H9 (cell line): ENCODE measurements around the gene SKAP1. TPM values are rescaled to one million over a fixed set of nuclear protein-coding genes. Genes with fewer than 3 reads are reported as not detected.

ENCODE experiments used
- DNase-seq: peaks from one replicate; pipeline ENCODE4 v3.0.0-alpha.2; 2017
- H2AFZ ChIP-seq: one replicate; pipeline ENCODE4 v1.6.1; 2013; ENCODE audit warnings: mild to moderate bottlenecking, low read length, control low read depth, moderate library complexity
- H2AK5ac ChIP-seq: 2 replicates; pipeline ENCODE4 v1.6.1; 2013; ENCODE audit warnings: low read length, control low read depth, mixed read lengths; ENCODE audit not compliant: insufficient read length
- H2BK120ac ChIP-seq: one replicate; pipeline ENCODE4 v1.6.1; 2013; ENCODE audit warnings: low read depth, mild to moderate bottlenecking, low read length, control low read depth, inconsistent platforms; ENCODE audit not compliant: poor library complexity, severe bottlenecking
- H2BK12ac ChIP-seq: 2 replicates; pipeline ENCODE4 v1.6.1; 2013; ENCODE audit warnings: low read length, control low read depth, mixed read lengths, low read depth; ENCODE audit not compliant: insufficient read length
- H2BK15ac ChIP-seq: 2 replicates; pipeline ENCODE4 v1.6.1; 2013; ENCODE audit warnings: low read depth, low read length, control low read depth
- H2BK20ac ChIP-seq: one replicate; pipeline ENCODE4 v1.6.1; 2013; ENCODE audit warnings: low read depth, mild to moderate bottlenecking, low read length, control low read depth, inconsistent platforms; ENCODE audit not compliant: poor library complexity, severe bottlenecking
- H2BK5ac ChIP-seq: 2 replicates; pipeline ENCODE4 v1.6.1; 2013; ENCODE audit warnings: low read length, control low read depth, mixed read lengths; ENCODE audit not compliant: insufficient read length
- H3K14ac ChIP-seq: 2 replicates; pipeline ENCODE4 v1.6.1; 2013; ENCODE audit warnings: low read length, control low read depth; ENCODE audit not compliant: insufficient read depth
- H3K18ac ChIP-seq: 2 replicates; pipeline ENCODE4 v1.6.1; 2013; ENCODE audit warnings: low read depth, mild to moderate bottlenecking, mixed read lengths, low read length, control low read depth; ENCODE audit not compliant: insufficient read length
- H3K23ac ChIP-seq: 2 replicates; pipeline ENCODE4 v1.6.1; 2013; ENCODE audit warnings: low read length, control low read depth, mixed read lengths, low read depth; ENCODE audit not compliant: insufficient read length
- H3K23me2 ChIP-seq: 2 replicates; pipeline ENCODE4 v1.6.1; 2013; ENCODE audit warnings: low read depth, mild to moderate bottlenecking, mixed read lengths, low read length, control low read depth; ENCODE audit not compliant: insufficient read length, poor library complexity, severe bottlenecking
- H3K27ac ChIP-seq: 2 replicates; pipeline ENCODE4 v1.5.1; 2013; ENCODE audit warnings: low read length, control low read depth, mixed read lengths, low read depth; ENCODE audit not compliant: insufficient read length
- H3K27me3 ChIP-seq: 2 replicates; pipeline ENCODE4 v1.6.1; 2013; ENCODE audit warnings: low read length, control low read depth, inconsistent platforms; ENCODE audit not compliant: insufficient read depth
- H3K4ac ChIP-seq: 2 replicates; pipeline ENCODE4 v1.6.1; 2013; ENCODE audit warnings: low read depth, mild to moderate bottlenecking, control low read depth, inconsistent platforms, low read length, moderate library complexity
- H3K4me1 ChIP-seq: 2 replicates; pipeline ENCODE4 v1.6.1; 2013; ENCODE audit warnings: low read length, control low read depth, inconsistent platforms; ENCODE audit not compliant: insufficient read depth
- H3K4me2 ChIP-seq: 2 replicates; pipeline ENCODE4 v1.6.1; 2013; ENCODE audit warnings: low read length, control low read depth, mixed read lengths; ENCODE audit not compliant: insufficient read length, insufficient read depth
- H3K56ac ChIP-seq: 2 replicates; pipeline ENCODE4 v1.6.1; 2013; ENCODE audit warnings: low read depth, mild to moderate bottlenecking, mixed read lengths, low read length, control low read depth; ENCODE audit not compliant: insufficient read length
- H3K79me1 ChIP-seq: 2 replicates; pipeline ENCODE4 v1.6.1; 2013; ENCODE audit warnings: low read depth, mild to moderate bottlenecking, moderate library complexity, low read length, control low read depth, inconsistent platforms; ENCODE audit not compliant: insufficient read depth, poor library complexity, severe bottlenecking
- H3K79me2 ChIP-seq: 2 replicates; pipeline ENCODE4 v1.6.1; 2013; ENCODE audit warnings: low read length, control low read depth, inconsistent platforms; ENCODE audit not compliant: insufficient read depth
- H3K9ac ChIP-seq: 2 replicates; pipeline ENCODE4 v1.6.1; 2013; ENCODE audit warnings: low read length, control low read depth, mixed read lengths; ENCODE audit not compliant: insufficient read length; ENCODE audit errors: extremely low read depth
- H3K9me3 ChIP-seq: one replicate; pipeline ENCODE4 v1.6.1; 2013; ENCODE audit warnings: low read depth, low read length, inconsistent platforms; ENCODE audit not compliant: control insufficient read depth
- H3T11ph ChIP-seq: one replicate; pipeline ENCODE4 v1.6.1; 2013; ENCODE audit warnings: mild to moderate bottlenecking, low read length, control low read depth, inconsistent platforms
- H4K20me1 ChIP-seq: one replicate; pipeline ENCODE4 v1.6.1; 2013; ENCODE audit not compliant: control insufficient read depth, insufficient read length, insufficient read depth
- H4K5ac ChIP-seq: 2 replicates; pipeline ENCODE4 v1.6.1; 2013; ENCODE audit warnings: low read depth, mild to moderate bottlenecking, mixed read lengths, low read length, control low read depth; ENCODE audit not compliant: insufficient read length
- H4K8ac ChIP-seq: replicated peaks from 2 replicates; pipeline ENCODE4 v1.6.1; 2013; ENCODE audit warnings: low read length, control low read depth, mixed read lengths, low read depth; ENCODE audit not compliant: insufficient read length
- H4K91ac ChIP-seq: 2 replicates; pipeline ENCODE4 v1.6.1; 2013; ENCODE audit warnings: low read depth, mild to moderate bottlenecking, moderate library complexity, mixed read lengths, low read length, control low read depth; ENCODE audit not compliant: insufficient read length
- H3K27ac Mint-ChIP-seq, 3 experiments: 2 replicates in 2 of 3; 3 replicates in 1 of 3; pipeline ENCODE4 v1.8.0; 2020 to 2021; ENCODE audit warnings: mixed read lengths in 3 of 3, mild to moderate bottlenecking in 1 of 3, moderate library complexity in 1 of 3
- H3K27me3 Mint-ChIP-seq: 2 replicates; pipeline ENCODE4 v1.8.0; 2021; ENCODE audit warnings: low read depth, mild to moderate bottlenecking, moderate library complexity, mixed read lengths
- H3K36me3 Mint-ChIP-seq, 3 experiments: 2 replicates in 2 of 3; 3 replicates in 1 of 3; pipeline ENCODE4 v1.8.0; 2020 to 2021; ENCODE audit warnings: low read depth in 3 of 3, mixed read lengths in 3 of 3; ENCODE audit not compliant: insufficient read depth in 1 of 3
- H3K4me1 Mint-ChIP-seq, 2 experiments: 2 replicates each; pipeline ENCODE4 v1.8.0; 2020; ENCODE audit warnings: mixed read lengths in 2 of 2
- H3K4me3 Mint-ChIP-seq, 2 experiments: 2 replicates in 1 of 2; 3 replicates in 1 of 2; pipeline ENCODE4 v1.8.0; 2020 to 2021; ENCODE audit warnings: mild to moderate bottlenecking in 2 of 2, mixed read lengths in 2 of 2, moderate library complexity in 1 of 2
- H3K9me3 Mint-ChIP-seq, 2 experiments: 2 replicates in 1 of 2; 3 replicates in 1 of 2; pipeline ENCODE4 v1.8.0; 2020; ENCODE audit warnings: mild to moderate bottlenecking in 2 of 2, mixed read lengths in 2 of 2, moderate library complexity in 1 of 2
- CTCF ChIP-seq: fragments of 200-600 bp; sonication (generic); conservative IDR thresholded peaks from 3 replicates; pipeline ENCODE4 v1.8.0; 2021; ENCODE audit warnings: antibody characterized with exemption, mild to moderate bottlenecking
- WGBS: extraction: QIAGEN DNeasy Blood & Tissue Kit; methylation state at CpG from one replicate; pipeline ENCODE4 v1.1.7; 2013; ENCODE audit warnings: missing lambda C conversion rate, low lambda C conversion rate, mixed read lengths; ENCODE audit not compliant: insufficient read length; ENCODE audit errors: extremely low coverage; 5-methylcytosine and 5-hydroxymethylcytosine counted together
- total RNA-seq: library from RNA; stranded (reverse); gene quantifications from 2 replicates; pipeline ENCODE4 v1.2.1, GENCODE V29; 2021

SKAP1 gene
- total RNA-seq, 1 experiment from 2014 or later, result not detected

GRCh38 chr17:48153691-48154358 lies 276.2 kb downstream of the SKAP1 start:
- WGBS, result no CpG with 5 or more reads among the region's 6 CpGs
- Histone ChIP-seq H3T11ph (no peak overlapping the region), H3K23me2 (no peaks in the 10 kb centered on the region), H2BK120ac (no peak overlapping the region), H4K91ac (no peak overlapping the region), H2BK15ac (no peak overlapping the region), H3K79me2 (no peaks in the 10 kb centered on the region), H3K4me2 (no peak overlapping the region), H3K56ac (no peak overlapping the region), H3K4me1 (no peaks in the 10 kb centered on the region; the same call in 1 of the 2 replicates), H2BK5ac (no peak overlapping the region), H2BK12ac (no peak overlapping the region), H2BK20ac (no peak overlapping the region), H4K5ac (no peak overlapping the region), H3K9ac (no peak overlapping the region), H3K14ac (no peak overlapping the region), H3K27ac (no peak overlapping the region), H3K23ac (no peak overlapping the region), H2AK5ac (no peak overlapping the region), H3K27me3 (no peaks in the 10 kb centered on the region), H3K79me1 (no peaks in the 10 kb centered on the region), H3K4ac (no peak overlapping the region), H3K9me3 (no peaks in the 10 kb centered on the region), H4K8ac (no peak overlapping the region), H3K18ac (no peak overlapping the region), H2AFZ (no peak overlapping the region), H4K20me1 (no peaks in the 10 kb centered on the region)
- Mint-ChIP-seq H3K27ac (no peak overlapping the region), H3K9me3 (peaks cover 2% of the 10 kb centered on the region in 2 experiments; a peak in 2 of 5 replicates), H3K27me3 (peaks cover 31% of the 10 kb centered on the region), H3K4me1 (peaks cover 40 to 42% of the 10 kb centered on the region in 2 experiments), H3K36me3 (no peaks in the 10 kb centered on the region; a peak in 1 of 7 replicates), H3K4me3 (no peak overlapping the region)
- DNase-seq, result peak; percentile 68
- peak; percentile 79 for TF ChIP-seq CTCF
